Stimulated activated effector memory CD8-positive, alpha-beta T cell treated with anti-CD3 and anti-CD28 coated beads, Interleukin-12 subunit alpha, Interleukin-12 subunit beta, amount 100 ng/mL, for 72 hours (primary cell): Measurements from ENCODE around the gene AJM1.

Experiments
- ATAC-seq: fragments of 150-1000 bp; cut with Tn5 transposase; 2 replicates; pipeline ENCODE4 v1.10.0; 2021
- DNase-seq, 2 donors: peaks; one replicate each; pipeline ENCODE4 v3.0.0; 2021 to 2022; ENCODE audit warnings: low spot score in 2 of 2
- H3K27ac Mint-ChIP-seq: one replicate; pipeline ENCODE4 v1.8.0; 2022; ENCODE audit warnings: mild to moderate bottlenecking, mixed read lengths
- H3K36me3 Mint-ChIP-seq: one replicate; pipeline ENCODE4 v1.8.0; 2022; ENCODE audit warnings: mild to moderate bottlenecking, mixed read lengths
- H3K4me1 Mint-ChIP-seq: one replicate; pipeline ENCODE4 v1.8.0; 2022; ENCODE audit warnings: mixed read lengths
- H3K4me3 Mint-ChIP-seq: one replicate; pipeline ENCODE4 v1.8.0; 2022; ENCODE audit warnings: mild to moderate bottlenecking, mixed read lengths
- H3K9me3 Mint-ChIP-seq: one replicate; pipeline ENCODE4 v1.8.0; 2022; ENCODE audit warnings: mixed read lengths

AJM1 gene

GRCh38 chr9:136851941-136852663 is 9.8 kb downstream of the AJM1 start, which contains the start of gene MAMDC4:
MAMDC4 (plus strand) TSS chr9:136852346; CDS start chr9:136852417, 71 bp downstream.
- no peaks in the 10 kb centered on the region for H3K9me3 Mint-ChIP-seq
- peaks cover 17% of the 10 kb centered on the region for H3K4me1 Mint-ChIP-seq
- no peak within 1 kb of the TSS for H3K27ac Mint-ChIP-seq
- peaks cover 51% of the 10 kb centered on the region for H3K36me3 Mint-ChIP-seq
- DNase-seq: no peak
- H3K4me3 Mint-ChIP-seq: peak within 1 kb of the TSS; percentile 94
- no peak for ATAC-seq

- no peak overlapping the region for H3K27ac Mint-ChIP-seq
- DNase-seq: no peak
- no peak overlapping the region for H3K4me3 Mint-ChIP-seq
- no peak for ATAC-seq
- H3K36me3 Mint-ChIP-seq: peaks cover 43% of the 10 kb centered on the region
- H3K4me1 Mint-ChIP-seq: peaks cover 11% of the 10 kb centered on the region
- no peaks in the 10 kb centered on the region for H3K9me3 Mint-ChIP-seq
Observed at GRCh38 chr9:136852664-136853595, 10.7 kb downstream of the AJM1 start.

GRCh38 chr9:136853596-136854112 is 11.4 kb downstream of the AJM1 start:
- H3K4me3 Mint-ChIP-seq: no peak overlapping the region
- H3K9me3 Mint-ChIP-seq: no peaks in the 10 kb centered on the region
- ATAC-seq (no peak), DNase-seq (no peak)
- peaks cover 10% of the 10 kb centered on the region for H3K4me1 Mint-ChIP-seq
- no peak overlapping the region for H3K27ac Mint-ChIP-seq
- peaks cover 36% of the 10 kb centered on the region for H3K36me3 Mint-ChIP-seq

GRCh38 chr9:136854113-136854841 is 12.0 kb downstream of the AJM1 start:
- Mint-ChIP-seq H3K27ac (no peak overlapping the region), H3K36me3 (peaks cover 30% of the 10 kb centered on the region), H3K9me3 (no peaks in the 10 kb centered on the region), H3K4me3 (no peak overlapping the region), H3K4me1 (peaks cover 10% of the 10 kb centered on the region)
- DNase-seq (no peak), ATAC-seq (no peak)

GRCh38 chr9:136854842-136855460 is 12.7 kb downstream of the AJM1 start:
- Mint-ChIP-seq H3K9me3 (no peaks in the 10 kb centered on the region), H3K4me1 (peaks cover 5% of the 10 kb centered on the region), H3K36me3 (peaks cover 23% of the 10 kb centered on the region), H3K4me3 (no peak overlapping the region), H3K27ac (no peak overlapping the region)
- ATAC-seq: no peak
- no peak for DNase-seq

- H3K27ac Mint-ChIP-seq: no peak overlapping the region
- DNase-seq (no peak), ATAC-seq (no peak)
- H3K4me3 Mint-ChIP-seq: no peak overlapping the region
- H3K36me3 Mint-ChIP-seq: peaks cover 17% of the 10 kb centered on the region
- H3K4me1 Mint-ChIP-seq: no peaks in the 10 kb centered on the region
- no peaks in the 10 kb centered on the region for H3K9me3 Mint-ChIP-seq
Observed at GRCh38 chr9:136855461-136856078, 13.3 kb downstream of the AJM1 start.

- no peaks in the 10 kb centered on the region for H3K9me3 Mint-ChIP-seq
- ATAC-seq (no peak), DNase-seq (no peak)
- H3K36me3 Mint-ChIP-seq: peaks cover 12% of the 10 kb centered on the region
- H3K4me1 Mint-ChIP-seq: no peaks in the 10 kb centered on the region
- no peak overlapping the region for H3K27ac Mint-ChIP-seq
- no peak overlapping the region for H3K4me3 Mint-ChIP-seq
Observed at GRCh38 chr9:136856079-136856476, 13.8 kb downstream of the AJM1 start.

GRCh38 chr9:136856541-136857141 is 14.4 kb downstream of the AJM1 start:
- Mint-ChIP-seq H3K9me3 (no peaks in the 10 kb centered on the region), H3K36me3 (peaks cover 12% of the 10 kb centered on the region), H3K4me3 (no peak overlapping the region), H3K27ac (no peak overlapping the region), H3K4me1 (no peaks in the 10 kb centered on the region)
- no peak for ATAC-seq
- DNase-seq: no peak

GRCh38 chr9:136857166-136857565 is 14.9 kb downstream of the AJM1 start:
- ATAC-seq: no peak
- Mint-ChIP-seq H3K9me3 (no peaks in the 10 kb centered on the region), H3K4me3 (no peak overlapping the region), H3K36me3 (peaks cover 15% of the 10 kb centered on the region), H3K27ac (peak overlapping the region; percentile 50), H3K4me1 (no peaks in the 10 kb centered on the region)
- no peak for DNase-seq

GRCh38 chr9:136857581-136858412 is 15.5 kb downstream of the AJM1 start:
- H3K36me3 Mint-ChIP-seq: peaks cover 17% of the 10 kb centered on the region

GRCh38 chr9:136858452-136858843 is 16.2 kb downstream of the AJM1 start:
- ATAC-seq (no peak), DNase-seq (no peak)
- Mint-ChIP-seq H3K4me3 (no peak overlapping the region), H3K27ac (no peak overlapping the region), H3K4me1 (peaks cover 3% of the 10 kb centered on the region), H3K9me3 (no peaks in the 10 kb centered on the region), H3K36me3 (peaks cover 24% of the 10 kb centered on the region)

More at GRCh38 chr9:136857581-136858412, 15.5 kb downstream of the AJM1 start:
- H3K4me1 Mint-ChIP-seq: no peaks in the 10 kb centered on the region
- no peak for DNase-seq
- no peaks in the 10 kb centered on the region for H3K9me3 Mint-ChIP-seq
- no peak for ATAC-seq
- no peak overlapping the region for H3K4me3 Mint-ChIP-seq
- peak overlapping the region; percentile 50 for H3K27ac Mint-ChIP-seq

- Mint-ChIP-seq H3K36me3 (peaks cover 30% of the 10 kb centered on the region), H3K9me3 (no peaks in the 10 kb centered on the region), H3K27ac (no peak overlapping the region), H3K4me1 (peaks cover 9% of the 10 kb centered on the region), H3K4me3 (no peak overlapping the region)
- DNase-seq (no peak), ATAC-seq (no peak)
Observed at GRCh38 chr9:136858844-136859757, 16.8 kb downstream of the AJM1 start.
